ENCODE results near the gene PRM2.

Gene PRM2

GRCh38 chr16:11249233-11250061 is 26.8 kb downstream of the PRM2 start (continued):
- no peak for TF ChIP-seq CREB5 (CRISPR knock-in tag; IDR thresholded peaks at IDR 0.05; ENCODE audit: low read depth)
- TF ChIP-seq ZFP3 (CRISPR knock-in tag; IDR thresholded peaks at IDR 0.05), result no peak
- TF ChIP-seq ZC3H10 (CRISPR knock-in tag; IDR thresholded peaks at IDR 0.05), result no peak
- no peak for TF ChIP-seq ZFP30 (CRISPR knock-in tag; IDR thresholded peaks at IDR 0.05)
- TF ChIP-seq CSRNP3 (CRISPR knock-in tag; IDR thresholded peaks at IDR 0.05), result no peak
- TF ChIP-seq RARB (CRISPR knock-in tag; IDR thresholded peaks at IDR 0.05), result no peak

- no peak for ATAC-seq
- TF ChIP-seq ZC3H10 (CRISPR knock-in tag; IDR thresholded peaks at IDR 0.05) (no peak), GLIS3 (CRISPR knock-in tag; IDR thresholded peaks at IDR 0.05) (no peak), SNAI2 (CRISPR knock-in tag; IDR thresholded peaks at IDR 0.05) (no peak), ESRRG (CRISPR knock-in tag; IDR thresholded peaks at IDR 0.05) (no peak), CREB5 (CRISPR knock-in tag; IDR thresholded peaks at IDR 0.05; ENCODE audit: low read depth) (no peak), ZNF8 (CRISPR knock-in tag; IDR thresholded peaks at IDR 0.05) (no peak), POU6F1 (CRISPR knock-in tag; IDR thresholded peaks at IDR 0.05; ENCODE audit: borderline replicate concordance, low read depth) (no peak), TOX (CRISPR knock-in tag; IDR thresholded peaks at IDR 0.05; ENCODE audit: borderline replicate concordance) (no peak), BACH2 (CRISPR knock-in tag; IDR thresholded peaks at IDR 0.05; ENCODE audit: borderline replicate concordance) (no peak), TSHZ2 (CRISPR knock-in tag; IDR thresholded peaks at IDR 0.05) (no peak), TCF4 (CRISPR knock-in tag; IDR thresholded peaks at IDR 0.05; ENCODE audit: borderline replicate concordance) (no peak), PPARA (CRISPR knock-in tag; IDR thresholded peaks at IDR 0.05; ENCODE audit: borderline replicate concordance) (no peak), OSR1 (CRISPR knock-in tag; IDR thresholded peaks at IDR 0.05) (no peak), CSDC2 (CRISPR knock-in tag; IDR thresholded peaks at IDR 0.05) (no peak)
Observed at GRCh38 chr16:11248133-11248532, 28.1 kb downstream of the PRM2 start.

GRCh38 chr16:11245988-11246387 is 30.3 kb downstream of the PRM2 start:
- TF ChIP-seq ZFP30 (CRISPR knock-in tag; IDR thresholded peaks at IDR 0.05) (no peak), CREB5 (CRISPR knock-in tag; IDR thresholded peaks at IDR 0.05; ENCODE audit: low read depth) (no peak), SNAI2 (CRISPR knock-in tag; IDR thresholded peaks at IDR 0.05) (no peak), TOX (CRISPR knock-in tag; IDR thresholded peaks at IDR 0.05; ENCODE audit: borderline replicate concordance) (no peak), GLIS3 (CRISPR knock-in tag; IDR thresholded peaks at IDR 0.05) (no peak), BACH2 (CRISPR knock-in tag; IDR thresholded peaks at IDR 0.05; ENCODE audit: borderline replicate concordance) (no peak), CSRNP3 (CRISPR knock-in tag; IDR thresholded peaks at IDR 0.05) (no peak), ZC3H10 (CRISPR knock-in tag; IDR thresholded peaks at IDR 0.05) (no peak), PPARA (CRISPR knock-in tag; IDR thresholded peaks at IDR 0.05; ENCODE audit: borderline replicate concordance) (no peak), OSR1 (CRISPR knock-in tag; IDR thresholded peaks at IDR 0.05) (no peak), ARNTL (CRISPR knock-in tag; IDR thresholded peaks at IDR 0.05; ENCODE audit: borderline replicate concordance, low read depth) (no peak), ZFP3 (CRISPR knock-in tag; IDR thresholded peaks at IDR 0.05) (no peak), TSHZ2 (CRISPR knock-in tag; IDR thresholded peaks at IDR 0.05) (no peak)
- no peak for ATAC-seq

Data from SK-N-SH treated with all-trans-retinoic acid at 6 μM for 48 hours (cell line).